Activated naive CD4-positive, alpha-beta T cell treated with anti-CD3 and anti-CD28 coated beads, Interleukin-2, amount 50 U/mL, for 16 hours (primary cell): ENCODE results near the gene RAMP2.
"Not testable (repeated sequence)": the region's sequence is repeated elsewhere in the genome, so short reads cannot be mapped to it uniquely, and the experiment has no call there.

Source experiments
- DNase-seq: peaks from one replicate; pipeline ENCODE4 v3.0.0-alpha.2; 2020

Gene RAMP2

DNA sequence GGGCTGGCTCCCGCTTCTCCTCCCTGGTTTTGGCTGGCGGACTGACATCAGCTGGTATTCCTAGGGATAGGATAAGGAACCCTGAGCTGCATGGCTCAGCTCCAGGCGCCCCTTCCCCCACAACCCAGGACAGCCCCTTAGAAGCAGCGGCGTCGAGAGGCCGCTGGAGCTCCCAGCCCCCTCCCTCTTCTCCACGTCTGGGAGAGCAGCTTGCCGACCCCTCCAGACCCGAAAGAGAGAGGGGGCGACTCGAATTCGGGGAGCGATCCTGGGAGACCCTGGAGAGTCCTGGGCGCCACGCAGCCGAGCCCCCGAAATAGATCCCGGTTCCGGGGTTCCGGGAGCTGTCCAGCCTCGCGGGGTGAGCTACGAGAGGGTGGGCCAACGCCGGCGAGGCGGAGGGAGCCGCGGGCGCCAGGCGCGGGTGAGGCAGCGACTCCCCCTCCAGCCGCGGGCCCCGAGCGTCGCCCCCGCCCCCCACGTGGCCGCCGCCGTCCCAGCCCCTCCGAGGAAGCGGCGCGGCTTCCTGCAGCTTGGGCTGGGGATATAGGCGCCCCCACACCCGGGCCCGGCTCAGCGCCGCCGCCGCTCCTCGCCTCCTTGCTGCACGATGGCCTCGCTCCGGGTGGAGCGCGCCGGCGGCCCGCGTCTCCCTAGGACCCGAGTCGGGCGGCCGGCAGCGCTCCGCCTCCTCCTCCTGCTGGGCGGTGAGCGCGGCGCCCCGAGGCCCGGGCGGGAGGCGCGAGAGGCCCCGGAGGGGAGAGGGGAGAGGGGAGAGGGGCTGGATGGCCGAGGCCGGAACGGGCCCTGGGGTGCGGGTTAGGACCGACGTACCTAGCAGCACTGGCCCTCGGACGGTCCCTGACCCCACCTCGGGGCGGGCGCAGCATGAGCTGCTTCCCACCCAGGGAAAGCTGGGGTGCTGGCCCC lies at the start of gene RAMP2:
TSS of gene RAMP2 (plus strand) at position 576 of the 930 bp plus-strand sequence. CDS start at position 611, 35 bp downstream.
- DNase-seq: peak; percentile 31

GRCh38 chr17:42720996-42721583 lies 39.9 kb upstream of the RAMP2 start:
- no peak for DNase-seq

DNA sequence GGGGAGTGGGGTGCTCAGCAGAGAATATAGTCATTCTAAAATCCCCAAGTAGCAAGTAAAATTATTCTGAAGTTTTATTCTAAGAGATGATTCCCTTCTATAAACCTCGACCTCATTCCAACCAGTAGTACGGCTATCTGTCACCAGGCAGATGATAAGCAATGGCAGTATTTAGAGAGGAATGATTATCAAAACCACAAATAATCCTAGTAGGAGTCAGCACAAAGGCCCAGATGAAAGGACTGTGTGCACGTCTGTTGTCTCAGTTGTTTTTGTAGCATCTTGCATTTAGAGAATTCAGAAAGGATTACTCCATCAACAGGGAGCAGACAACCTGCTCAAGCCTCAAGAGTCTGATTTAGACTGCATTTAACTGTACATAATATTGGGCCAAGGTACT lies 37.4 kb upstream of the RAMP2 start:
- DNase-seq: no peak

GRCh38 chr17:42725143-42725542 lies 35.9 kb upstream of the RAMP2 start:
- no peak for DNase-seq

DNA sequence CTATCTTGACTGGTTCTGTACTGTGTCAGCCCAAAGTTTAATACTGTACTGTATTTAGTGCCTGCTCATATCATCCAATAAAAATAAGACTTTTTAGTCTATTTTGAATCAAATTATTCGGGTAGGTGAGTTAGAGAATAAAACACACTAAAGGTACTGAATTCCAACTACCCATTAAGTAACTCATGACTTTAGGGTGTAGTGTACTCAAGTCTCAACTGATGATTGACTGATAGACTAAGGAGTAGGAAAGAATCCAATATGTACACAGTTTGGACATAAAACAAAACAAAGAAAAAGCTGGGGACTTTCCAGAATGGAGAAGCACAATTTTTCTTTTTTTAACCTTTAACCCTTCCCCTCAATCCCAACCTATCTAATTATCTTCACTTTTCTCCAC lies 20.3 kb upstream of the RAMP2 start:
- no peak for DNase-seq

- DNase-seq: not testable (repeated sequence)
These were observed 18.1 kb upstream of the RAMP2 start for GRCh38 chr17:42742916-42743315.

DNA sequence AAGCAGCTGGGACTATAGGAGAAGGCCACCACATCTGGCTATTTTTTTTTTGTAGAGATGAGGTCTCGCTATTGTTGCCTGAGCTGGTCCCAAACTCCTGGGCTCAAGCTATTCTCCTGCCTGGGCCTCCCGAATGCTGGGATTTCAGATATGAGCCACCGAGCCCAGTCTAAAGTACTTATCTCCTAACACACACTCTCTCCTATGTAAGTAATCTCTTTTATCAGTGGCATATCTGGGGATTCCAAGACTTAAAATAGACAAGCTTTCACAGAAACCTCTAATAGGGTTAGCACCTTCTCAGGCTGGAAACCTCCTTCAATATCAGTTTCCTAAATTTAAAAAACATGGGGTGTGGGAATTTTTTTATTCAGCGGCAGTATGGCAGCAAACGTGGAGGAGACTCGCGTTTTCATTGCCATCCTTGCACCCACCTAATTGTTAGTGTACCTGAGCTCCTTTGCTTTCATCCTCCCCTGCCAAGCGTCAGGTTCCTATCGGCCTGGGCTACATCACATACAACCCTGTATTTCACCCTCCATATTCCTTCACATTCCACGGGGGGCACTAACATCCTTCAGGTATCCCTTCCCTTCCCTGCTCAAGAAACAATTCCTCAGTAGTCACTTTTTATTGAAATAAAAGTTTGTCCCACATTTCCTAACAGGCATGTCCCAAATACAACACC lies 17.3 kb upstream of the RAMP2 start:
- DNase-seq: no peak

DNA sequence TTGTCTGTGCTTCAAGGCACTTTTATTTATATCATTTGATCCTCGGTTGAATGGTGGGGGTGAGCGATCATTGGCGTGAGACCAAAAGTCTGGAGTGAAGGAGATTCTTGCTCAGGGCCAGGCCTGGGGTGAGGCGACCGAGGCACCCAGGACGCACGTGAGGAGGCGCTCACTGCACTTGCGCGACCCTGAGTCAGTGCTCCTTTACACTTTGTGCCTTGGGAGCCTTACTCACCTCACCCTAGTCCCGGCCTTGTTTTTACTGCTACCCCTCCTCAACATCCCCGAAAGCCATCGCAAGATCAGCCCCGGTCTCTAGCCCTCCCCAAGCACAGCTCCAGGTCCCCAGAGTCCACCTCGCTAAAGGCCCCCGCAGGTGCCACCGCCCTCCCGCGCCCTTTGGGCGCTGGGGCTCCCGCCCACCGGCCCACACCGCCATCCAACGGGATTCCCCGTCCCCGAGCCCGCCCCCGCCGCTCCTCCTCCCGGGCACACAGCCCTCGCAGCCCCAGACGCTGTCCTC lies 16.7 kb upstream of the RAMP2 start:
- DNase-seq: peak; percentile 77

DNA sequence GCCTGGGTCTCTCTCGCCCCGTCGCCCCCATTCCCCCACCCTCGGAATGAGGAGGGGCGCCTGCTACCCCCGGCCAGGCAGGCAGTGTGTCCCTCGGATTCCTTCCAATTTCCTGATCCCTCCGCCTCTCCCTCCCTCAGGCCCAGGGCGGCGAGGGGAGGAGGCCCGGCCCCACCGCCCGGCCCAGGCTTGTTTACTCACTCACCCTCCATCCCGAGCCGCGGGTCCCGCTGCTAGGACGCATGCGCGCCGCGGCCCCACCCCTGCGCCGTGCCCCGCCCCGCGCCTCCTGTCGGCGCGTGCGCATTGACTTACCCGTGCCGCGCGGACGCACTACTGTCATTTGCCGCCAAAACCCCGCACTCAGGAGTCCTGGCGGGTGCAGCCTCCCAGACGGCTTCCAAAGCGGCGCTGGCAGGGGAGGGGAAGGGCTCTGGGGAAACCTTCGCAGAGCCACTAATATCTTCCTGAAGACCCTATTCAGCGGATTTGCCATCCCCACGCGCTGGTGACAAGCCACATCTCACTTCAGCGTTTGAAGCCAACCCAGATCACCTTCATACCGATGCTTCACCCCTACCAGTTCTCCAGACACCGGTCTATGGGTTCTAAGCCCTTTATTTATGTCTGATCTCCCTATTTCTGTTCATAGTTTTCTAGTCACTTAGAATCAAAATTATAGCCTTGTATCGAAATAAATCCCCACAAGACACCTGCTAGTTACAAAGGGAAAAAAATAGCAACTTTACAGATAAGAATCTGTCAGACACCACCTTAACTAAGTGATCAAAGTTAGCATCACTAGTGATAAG lies 16.0 kb upstream of the RAMP2 start, which contains the start of gene EZH1:
TSS of gene EZH1 (minus strand) at position 235 of the 812 bp plus-strand sequence. CDS start 16,099 bp downstream, outside the sequence.
- DNase-seq: peak; percentile 89

- DNase-seq: no peak
These were observed 12.7 kb upstream of the RAMP2 start for GRCh38 chr17:42748202-42748907.

GRCh38 chr17:42748908-42749798 lies 11.9 kb upstream of the RAMP2 start:
- DNase-seq: no peak

- no peak for DNase-seq
These were observed 10.2 kb upstream of the RAMP2 start for GRCh38 chr17:42750739-42751344.

DNA sequence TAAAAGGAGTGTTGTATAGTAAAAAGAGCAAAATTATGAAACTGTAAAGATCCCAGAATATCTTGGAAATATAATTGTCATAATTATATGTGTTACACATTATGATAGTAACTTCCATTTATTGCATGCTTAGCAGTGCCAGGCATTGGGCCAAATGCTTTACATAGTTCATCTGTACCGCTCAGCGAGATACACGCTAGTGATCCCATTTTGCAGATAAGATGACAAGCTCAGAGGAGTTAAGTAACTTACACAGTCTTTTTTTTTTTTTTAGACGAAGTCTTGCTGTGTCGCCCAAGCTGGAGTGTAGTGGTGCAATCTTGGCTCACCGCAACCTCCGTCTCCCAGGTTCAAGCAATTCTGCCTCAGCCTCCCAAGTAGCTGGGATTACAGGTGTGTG lies 9.4 kb upstream of the RAMP2 start:
- DNase-seq: no peak

DNA sequence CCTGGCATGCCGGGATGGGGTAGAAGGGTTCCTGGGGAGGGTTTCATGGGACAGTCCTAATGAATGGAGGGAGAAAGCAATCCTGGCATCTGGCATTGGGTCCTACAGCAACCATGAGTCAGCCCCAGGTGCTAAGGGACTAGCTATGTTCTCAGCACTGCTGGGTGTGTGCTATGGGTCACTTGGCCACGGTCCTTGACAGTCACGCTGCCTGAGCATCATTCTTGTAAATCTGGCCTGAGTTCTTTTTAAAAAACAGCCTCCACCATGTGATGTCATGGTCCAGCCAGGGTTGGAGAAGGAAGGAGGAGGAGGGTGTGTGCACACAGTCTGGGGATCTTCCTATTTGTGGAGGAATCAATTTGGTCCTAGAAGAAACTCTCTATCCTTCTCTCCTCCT lies 6.2 kb upstream of the RAMP2 start:
- DNase-seq: no peak

- no peak for DNase-seq
These were observed 910 bp upstream of the RAMP2 start for GRCh38 chr17:42759982-42760651.

- no peak for DNase-seq
These were observed 611 bp downstream of the RAMP2 start for GRCh38 chr17:42761638-42762037.

DNA sequence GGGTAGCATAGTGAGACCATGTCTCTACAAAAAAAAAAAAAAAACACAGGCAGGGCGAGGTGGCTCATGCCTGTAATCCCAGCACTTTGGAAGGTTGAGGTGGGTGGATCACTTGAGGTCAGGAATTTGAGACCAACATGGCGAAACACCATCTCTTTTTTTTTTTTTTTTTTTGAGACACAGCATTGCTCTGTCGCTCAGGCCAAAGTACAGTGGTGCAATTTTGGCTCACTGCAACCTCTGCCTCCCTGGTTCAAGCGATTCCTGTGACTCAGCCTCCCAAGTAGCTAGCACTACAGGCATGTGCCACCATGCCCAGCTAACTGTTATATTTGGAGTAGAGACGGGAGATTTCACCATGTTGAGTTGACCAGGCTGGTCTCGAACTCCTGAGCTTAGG lies 5.1 kb downstream of the RAMP2 start:
- DNase-seq: no peak

- DNase-seq: no peak
These were observed 6.5 kb downstream of the RAMP2 start for GRCh38 chr17:42767512-42767911.

DNA sequence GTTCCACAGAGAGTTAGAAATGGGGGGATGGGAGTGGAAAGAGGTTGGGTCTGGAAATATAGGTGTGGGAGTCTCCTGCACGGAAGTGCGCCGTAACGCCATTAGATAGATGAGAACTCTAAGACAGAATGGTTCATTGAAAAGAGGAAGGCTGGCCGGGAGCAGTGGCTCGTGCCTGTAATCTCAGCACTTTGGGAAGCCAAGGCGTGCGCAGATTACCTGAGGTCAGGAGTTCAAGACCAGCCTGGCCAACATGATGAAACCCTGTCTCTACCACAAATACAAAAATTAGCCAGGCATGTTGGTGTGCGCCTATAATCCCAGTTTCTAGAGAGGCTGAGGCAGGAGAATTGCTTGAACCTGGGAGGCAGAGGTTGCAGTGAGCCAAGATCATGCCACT lies 7.0 kb downstream of the RAMP2 start:
- not testable (repeated sequence) for DNase-seq

- not testable (repeated sequence) for DNase-seq
These were observed 8.9 kb downstream of the RAMP2 start for GRCh38 chr17:42769964-42770363.
